ENCODE measurements around the gene OR2L8. TPM values are rescaled to one million over a fixed set of nuclear protein-coding genes. Genes with fewer than 3 reads are reported as not detected.
"Not testable (repeated sequence)": the region's sequence is repeated elsewhere in the genome, so short reads cannot be mapped to it uniquely, and the experiment has no call there.

The OR2L8 gene
- polyA plus RNA-seq, 2 donors, result not detected

GRCh38 chr1:247923941-247924340 is 24.7 kb upstream of the OR2L8 start:
- H3K9me3 ChIP-seq (ENCODE audit: control insufficient read depth in 2 of 2, insufficient read depth in 1 of 2, low read depth in 1 of 2, low read length in 1 of 2), result no peaks in the 10 kb centered on the region
- H3K36me3 ChIP-seq (ENCODE audit: control insufficient read depth in 2 of 2, insufficient read depth in 2 of 2, low read length in 1 of 2), result no peaks in the 10 kb centered on the region
- H3K27ac ChIP-seq (ENCODE audit: low read depth in 2 of 2, low read length in 1 of 2), result no peak overlapping the region
- WGBS, 2 donors, result 69 to 70% methylated on average over 3 of the region's 3 CpGs
- no peaks in the 10 kb centered on the region for H3K4me1 ChIP-seq (ENCODE audit: control insufficient read depth in 2 of 2, insufficient read depth in 2 of 2, low read length in 1 of 2)
- H3K4me3 ChIP-seq (ENCODE audit: low read depth in 1 of 2, low read length in 2 of 2), result no peak overlapping the region
- no peaks in the 10 kb centered on the region for H3K27me3 ChIP-seq (ENCODE audit: control insufficient read depth in 1 of 2, insufficient read depth in 2 of 2, low read length in 2 of 2)

DNA sequence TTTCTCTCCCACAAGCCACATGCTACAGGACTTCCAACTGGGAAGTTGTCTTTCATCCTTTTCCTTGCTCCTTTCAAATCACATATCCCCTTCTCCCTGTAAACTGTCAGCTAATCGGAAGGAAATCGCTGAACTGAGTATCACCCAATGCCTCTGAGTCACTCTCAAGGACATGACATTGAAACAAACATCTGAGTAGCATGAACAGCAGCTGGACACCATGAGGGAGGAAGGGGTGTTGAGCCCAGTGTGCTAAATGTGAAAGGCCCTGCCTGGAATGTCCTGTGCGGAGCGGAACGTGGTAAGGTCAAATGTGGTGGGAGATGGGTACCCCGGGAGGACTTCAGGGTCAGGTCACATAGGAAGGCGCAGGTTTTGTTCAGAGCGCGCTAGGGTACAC is 23.8 kb upstream of the OR2L8 start, which contains the start of gene OR2AJ1:
Gene OR2AJ1, plus strand, starts transcription at position 22 of the 400 bp plus-strand sequence. CDS start 8,880 bp downstream, outside the sequence.
- 82 to 87% methylated on average over 9 of the region's 9 CpGs for WGBS, 2 donors
- H3K27ac ChIP-seq (ENCODE audit: low read depth in 2 of 2, low read length in 1 of 2), result no peak within 1 kb of the TSS
- no peaks in the 10 kb centered on the region for H3K27me3 ChIP-seq (ENCODE audit: control insufficient read depth in 1 of 2, insufficient read depth in 2 of 2, low read length in 2 of 2)
- no peaks in the 10 kb centered on the region for H3K9me3 ChIP-seq (ENCODE audit: control insufficient read depth in 2 of 2, insufficient read depth in 1 of 2, low read depth in 1 of 2, low read length in 1 of 2)
- H3K36me3 ChIP-seq (ENCODE audit: control insufficient read depth in 2 of 2, insufficient read depth in 2 of 2, low read length in 1 of 2), result no peaks in the 10 kb centered on the region
- H3K4me1 ChIP-seq (ENCODE audit: control insufficient read depth in 2 of 2, insufficient read depth in 2 of 2, low read length in 1 of 2), result no peaks in the 10 kb centered on the region
- H3K4me3 ChIP-seq (ENCODE audit: low read depth in 1 of 2, low read length in 2 of 2), result no peak within 1 kb of the TSS

DNA sequence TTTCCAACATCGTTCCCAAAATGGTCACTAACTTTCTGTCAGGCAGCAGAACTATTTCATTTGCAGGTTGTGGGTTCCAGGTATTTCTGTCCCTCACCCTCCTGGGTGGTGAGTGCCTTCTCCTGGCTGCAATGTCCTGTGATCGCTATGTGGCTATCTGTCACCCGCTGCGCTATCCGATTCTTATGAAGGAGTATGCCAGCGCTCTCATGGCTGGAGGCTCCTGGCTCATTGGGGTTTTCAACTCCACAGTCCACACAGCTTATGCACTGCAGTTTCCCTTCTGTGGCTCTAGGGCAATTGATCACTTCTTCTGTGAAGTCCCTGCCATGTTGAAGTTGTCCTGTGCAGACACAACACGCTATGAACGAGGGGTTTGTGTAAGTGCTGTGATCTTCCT is 14.7 kb upstream of the OR2L8 start:
- no peaks in the 10 kb centered on the region for H3K36me3 ChIP-seq (ENCODE audit: control insufficient read depth in 2 of 2, insufficient read depth in 2 of 2, low read length in 1 of 2)
- H3K9me3 ChIP-seq (ENCODE audit: control insufficient read depth in 2 of 2, insufficient read depth in 1 of 2, low read depth in 1 of 2, low read length in 1 of 2), result peaks cover 2 to 16% of the 10 kb centered on the region in 2 donors
- WGBS, 2 donors, result 93 to 95% methylated on average over 8 of the region's 8 CpGs
- H3K27me3 ChIP-seq (ENCODE audit: control insufficient read depth in 1 of 2, insufficient read depth in 2 of 2, low read length in 2 of 2), result no peaks in the 10 kb centered on the region
- no peak overlapping the region for H3K4me3 ChIP-seq (ENCODE audit: low read depth in 1 of 2, low read length in 2 of 2)
- H3K4me1 ChIP-seq (ENCODE audit: control insufficient read depth in 2 of 2, insufficient read depth in 2 of 2, low read length in 1 of 2), result no peaks in the 10 kb centered on the region
- H3K27ac ChIP-seq (ENCODE audit: low read depth in 2 of 2, low read length in 1 of 2), result no peak overlapping the region

DNA sequence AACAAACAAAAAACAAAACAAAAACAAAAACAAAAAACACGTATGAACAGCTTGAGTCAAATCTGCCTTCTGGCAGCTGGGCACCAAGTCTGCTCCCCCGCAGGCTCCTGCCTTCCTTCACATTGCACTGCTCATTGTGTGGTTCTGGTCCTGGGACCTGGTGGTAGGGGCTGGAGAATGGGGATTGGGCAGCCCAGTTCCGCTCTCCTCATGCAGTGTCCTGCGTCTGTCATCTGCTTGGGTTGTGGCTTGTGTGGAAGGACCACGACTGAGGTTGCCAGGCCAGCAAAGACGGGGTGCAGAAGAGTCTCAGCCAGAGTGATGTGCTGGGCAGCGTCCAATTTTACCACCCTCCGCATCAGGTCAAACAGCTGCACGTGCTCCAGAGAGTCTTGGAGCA is 12.9 kb upstream of the OR2L8 start:
- Histone ChIP-seq H3K36me3 (ENCODE audit: control insufficient read depth in 2 of 2, insufficient read depth in 2 of 2, low read length in 1 of 2) (no peaks in the 10 kb centered on the region), H3K4me3 (ENCODE audit: low read depth in 1 of 2, low read length in 2 of 2) (no peak overlapping the region), H3K9me3 (ENCODE audit: control insufficient read depth in 2 of 2, insufficient read depth in 1 of 2, low read depth in 1 of 2, low read length in 1 of 2) (peaks cover 2 to 16% of the 10 kb centered on the region in 2 donors), H3K4me1 (ENCODE audit: control insufficient read depth in 2 of 2, insufficient read depth in 2 of 2, low read length in 1 of 2) (no peaks in the 10 kb centered on the region), H3K27me3 (ENCODE audit: control insufficient read depth in 1 of 2, insufficient read depth in 2 of 2, low read length in 2 of 2) (no peaks in the 10 kb centered on the region), H3K27ac (ENCODE audit: low read depth in 2 of 2, low read length in 1 of 2) (no peak overlapping the region)
- WGBS, 2 donors, result 90 to 91% methylated on average over 9 of the region's 9 CpGs

DNA sequence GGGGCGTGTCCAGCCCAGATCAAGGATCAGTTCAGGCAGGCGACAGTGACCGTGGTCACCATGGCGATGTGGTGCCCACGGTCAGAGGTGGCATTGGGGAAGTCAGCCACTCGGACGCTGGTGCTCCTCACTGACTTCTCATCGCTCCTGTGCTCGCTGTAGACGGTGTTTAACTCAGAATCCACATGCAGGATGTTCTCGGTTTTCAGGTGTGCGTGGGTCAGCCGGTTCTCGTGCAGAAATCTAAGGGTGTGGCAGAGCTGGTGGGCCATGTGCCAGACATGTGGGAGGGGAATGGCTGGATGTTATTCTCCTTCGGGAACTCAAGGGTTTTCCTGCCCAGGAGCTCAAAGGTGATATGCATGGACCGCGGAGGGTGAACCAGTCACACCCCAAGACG is 12.2 kb upstream of the OR2L8 start:
- Histone ChIP-seq H3K9me3 (ENCODE audit: control insufficient read depth in 2 of 2, insufficient read depth in 1 of 2, low read depth in 1 of 2, low read length in 1 of 2) (peaks cover 2 to 16% of the 10 kb centered on the region in 2 donors), H3K27me3 (ENCODE audit: control insufficient read depth in 1 of 2, insufficient read depth in 2 of 2, low read length in 2 of 2) (no peaks in the 10 kb centered on the region), H3K4me1 (ENCODE audit: control insufficient read depth in 2 of 2, insufficient read depth in 2 of 2, low read length in 1 of 2) (no peaks in the 10 kb centered on the region), H3K4me3 (ENCODE audit: low read depth in 1 of 2, low read length in 2 of 2) (no peak overlapping the region), H3K36me3 (ENCODE audit: control insufficient read depth in 2 of 2, insufficient read depth in 2 of 2, low read length in 1 of 2) (no peaks in the 10 kb centered on the region), H3K27ac (ENCODE audit: low read depth in 2 of 2, low read length in 1 of 2) (no peak overlapping the region)
- WGBS, 2 donors, result 91 to 94% methylated on average over 18 of the region's 18 CpGs

DNA sequence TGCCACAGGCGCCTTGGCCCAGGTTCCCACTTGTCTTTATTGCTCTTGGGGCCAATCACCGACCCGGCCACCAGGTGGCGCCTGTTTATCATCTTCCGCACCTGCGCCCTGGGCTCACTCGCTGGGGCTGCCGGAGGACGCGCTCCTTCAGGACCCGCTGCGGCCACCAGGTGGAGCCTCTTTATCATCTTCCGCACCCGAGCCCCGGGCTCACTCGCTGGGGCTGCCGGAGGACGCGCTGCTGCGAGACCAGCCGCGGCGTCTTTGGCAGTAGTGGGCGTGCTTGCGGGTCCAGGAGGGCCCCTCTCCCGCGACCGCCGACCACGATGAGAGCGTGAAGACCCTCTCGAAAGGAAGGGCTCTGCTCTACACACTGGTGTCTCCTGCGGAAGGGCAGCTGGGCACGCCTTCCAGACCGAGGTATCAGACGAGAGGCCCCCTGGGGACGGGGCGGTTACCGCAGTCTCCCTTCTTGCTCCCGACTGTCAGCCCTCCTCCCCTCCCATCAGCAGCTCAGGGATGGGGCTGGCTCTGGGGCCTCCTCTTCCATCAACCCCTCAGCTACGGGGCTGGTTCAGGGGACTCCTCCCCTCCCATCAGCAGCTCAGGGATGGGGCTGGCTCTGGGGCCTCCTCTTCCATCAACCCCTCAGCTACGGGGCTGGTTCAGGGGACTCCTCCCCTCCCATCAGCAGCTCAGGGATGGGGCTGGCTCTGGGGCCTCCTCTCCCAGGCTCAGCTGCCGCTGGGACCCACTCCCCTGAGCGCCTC is 11.5 kb upstream of the OR2L8 start:
- WGBS, 2 donors, result 17 to 27% methylated on average over 37 to 44 of the region's 44 CpGs
- H3K36me3 ChIP-seq (ENCODE audit: control insufficient read depth in 2 of 2, insufficient read depth in 2 of 2, low read length in 1 of 2); H3K4me1 ChIP-seq (ENCODE audit: control insufficient read depth in 2 of 2, insufficient read depth in 2 of 2, low read length in 1 of 2); H3K4me3 ChIP-seq (ENCODE audit: low read depth in 1 of 2, low read length in 2 of 2); H3K27ac ChIP-seq (ENCODE audit: low read depth in 2 of 2, low read length in 1 of 2); H3K27me3 ChIP-seq (ENCODE audit: control insufficient read depth in 1 of 2, insufficient read depth in 2 of 2, low read length in 2 of 2): not testable (repeated sequence)
- H3K9me3 ChIP-seq (ENCODE audit: control insufficient read depth in 2 of 2, insufficient read depth in 1 of 2, low read depth in 1 of 2, low read length in 1 of 2), result peaks cover 2 to 16% of the 10 kb centered on the region in 2 donors

DNA sequence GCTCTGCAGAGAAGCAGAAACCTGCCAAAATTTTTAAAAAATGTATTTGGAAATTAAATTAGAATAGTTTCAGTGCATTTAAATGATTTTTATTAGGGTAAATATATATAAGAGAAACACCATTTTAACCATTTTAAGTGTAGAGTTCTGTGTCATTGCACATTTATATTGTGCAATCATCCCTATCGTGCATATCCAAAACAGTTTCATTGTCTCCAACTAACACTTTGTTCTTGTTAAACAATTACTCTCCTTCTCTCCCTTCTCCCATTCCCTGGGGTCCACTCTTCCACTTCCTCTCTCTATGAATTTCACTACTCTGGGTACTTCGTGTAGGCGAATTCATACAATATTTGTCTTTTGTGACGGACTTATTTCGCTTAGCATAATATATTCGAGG is 6.0 kb upstream of the OR2L8 start:
- WGBS, 2 donors, result 76 to 79% methylated on average over 6 of the region's 6 CpGs
- Histone ChIP-seq H3K36me3 (ENCODE audit: control insufficient read depth in 2 of 2, insufficient read depth in 2 of 2, low read length in 1 of 2) (no peaks in the 10 kb centered on the region), H3K27me3 (ENCODE audit: control insufficient read depth in 1 of 2, insufficient read depth in 2 of 2, low read length in 2 of 2) (no peaks in the 10 kb centered on the region), H3K4me3 (ENCODE audit: low read depth in 1 of 2, low read length in 2 of 2) (no peak overlapping the region), H3K27ac (ENCODE audit: low read depth in 2 of 2, low read length in 1 of 2) (no peak overlapping the region), H3K9me3 (ENCODE audit: control insufficient read depth in 2 of 2, insufficient read depth in 1 of 2, low read depth in 1 of 2, low read length in 1 of 2) (no peaks in the 10 kb centered on the region), H3K4me1 (ENCODE audit: control insufficient read depth in 2 of 2, insufficient read depth in 2 of 2, low read length in 1 of 2) (no peaks in the 10 kb centered on the region)

- Histone ChIP-seq H3K4me1 (ENCODE audit: control insufficient read depth in 2 of 2, insufficient read depth in 2 of 2, low read length in 1 of 2) (no peaks in the 10 kb centered on the region), H3K27ac (ENCODE audit: low read depth in 2 of 2, low read length in 1 of 2) (no peak overlapping the region), H3K36me3 (ENCODE audit: control insufficient read depth in 2 of 2, insufficient read depth in 2 of 2, low read length in 1 of 2) (no peaks in the 10 kb centered on the region), H3K4me3 (ENCODE audit: low read depth in 1 of 2, low read length in 2 of 2) (no peak overlapping the region), H3K27me3 (ENCODE audit: control insufficient read depth in 1 of 2, insufficient read depth in 2 of 2, low read length in 2 of 2) (no peaks in the 10 kb centered on the region), H3K9me3 (ENCODE audit: control insufficient read depth in 2 of 2, insufficient read depth in 1 of 2, low read depth in 1 of 2, low read length in 1 of 2) (no peaks in the 10 kb centered on the region)
- WGBS, 2 donors, result 91 to 93% methylated on average over 1 of the region's 1 CpG
Observed at GRCh38 chr1:247953408-247953807, 4.8 kb downstream of the OR2L8 start.

DNA sequence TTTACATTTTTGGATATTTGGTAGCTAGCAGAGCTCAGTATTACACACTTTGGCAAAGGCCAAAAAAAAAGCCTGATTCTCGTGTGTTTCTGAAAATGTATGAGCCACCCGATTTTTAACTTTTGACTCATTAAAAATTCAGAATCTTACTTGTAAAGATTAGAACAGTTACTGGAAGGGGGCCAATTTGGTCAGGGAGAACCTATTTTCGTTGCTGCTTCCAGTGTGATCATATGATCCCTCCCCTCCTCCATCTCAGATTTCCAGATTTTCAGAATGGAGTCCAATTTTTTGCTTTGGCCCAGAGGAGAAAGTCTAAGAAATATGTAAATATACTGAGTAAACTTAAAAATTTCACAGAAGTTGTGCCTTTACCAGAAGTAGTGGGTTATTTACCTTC is 13.1 kb downstream of the OR2L8 start:
- Histone ChIP-seq H3K27ac (ENCODE audit: low read depth in 2 of 2, low read length in 1 of 2) (no peak overlapping the region), H3K4me1 (ENCODE audit: control insufficient read depth in 2 of 2, insufficient read depth in 2 of 2, low read length in 1 of 2) (no peaks in the 10 kb centered on the region), H3K36me3 (ENCODE audit: control insufficient read depth in 2 of 2, insufficient read depth in 2 of 2, low read length in 1 of 2) (no peaks in the 10 kb centered on the region), H3K4me3 (ENCODE audit: low read depth in 1 of 2, low read length in 2 of 2) (no peak overlapping the region), H3K27me3 (ENCODE audit: control insufficient read depth in 1 of 2, insufficient read depth in 2 of 2, low read length in 2 of 2) (no peaks in the 10 kb centered on the region), H3K9me3 (ENCODE audit: control insufficient read depth in 2 of 2, insufficient read depth in 1 of 2, low read depth in 1 of 2, low read length in 1 of 2) (no peaks in the 10 kb centered on the region)
- WGBS, 2 donors, result 15 to 20% methylated on average over 3 of the region's 3 CpGs

GRCh38 chr1:247962911-247963588 is 14.4 kb downstream of the OR2L8 start:
- H3K9me3 ChIP-seq (ENCODE audit: control insufficient read depth in 2 of 2, insufficient read depth in 1 of 2, low read depth in 1 of 2, low read length in 1 of 2), result no peaks in the 10 kb centered on the region
- H3K27me3 ChIP-seq (ENCODE audit: control insufficient read depth in 1 of 2, insufficient read depth in 2 of 2, low read length in 2 of 2), result no peaks in the 10 kb centered on the region
- H3K4me3 ChIP-seq (ENCODE audit: low read depth in 1 of 2, low read length in 2 of 2), result no peak overlapping the region
- no peaks in the 10 kb centered on the region for H3K4me1 ChIP-seq (ENCODE audit: control insufficient read depth in 2 of 2, insufficient read depth in 2 of 2, low read length in 1 of 2)
- no peak overlapping the region for H3K27ac ChIP-seq (ENCODE audit: low read depth in 2 of 2, low read length in 1 of 2)
- 56 to 64% methylated on average over 4 of the region's 4 CpGs for WGBS, 2 donors
- H3K36me3 ChIP-seq (ENCODE audit: control insufficient read depth in 2 of 2, insufficient read depth in 2 of 2, low read length in 1 of 2), result no peaks in the 10 kb centered on the region
